ENCODE measurements around the gene AGAP1.

The AGAP1 gene

DNA sequence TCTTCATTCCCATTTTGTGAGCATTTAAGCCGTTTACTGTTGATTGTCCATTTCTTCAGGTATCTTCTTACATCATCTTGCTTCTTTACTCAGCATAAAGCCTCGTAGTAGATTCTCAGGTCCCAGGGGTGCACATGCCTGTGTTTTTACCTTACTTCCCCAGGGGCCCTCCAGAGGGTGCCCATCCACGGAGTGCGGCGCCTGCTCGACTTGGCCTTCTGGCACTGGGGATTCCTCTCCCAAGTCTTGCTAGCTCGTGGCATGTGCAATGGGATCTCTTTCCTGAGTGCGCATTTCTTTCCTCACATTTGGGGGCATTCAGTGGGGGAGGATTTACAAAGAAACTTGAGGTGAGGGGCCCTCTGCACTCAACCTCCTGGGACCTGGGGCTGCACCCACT is 148.1 kb downstream of the AGAP1 start:
- DNase-seq: no peak

DNA sequence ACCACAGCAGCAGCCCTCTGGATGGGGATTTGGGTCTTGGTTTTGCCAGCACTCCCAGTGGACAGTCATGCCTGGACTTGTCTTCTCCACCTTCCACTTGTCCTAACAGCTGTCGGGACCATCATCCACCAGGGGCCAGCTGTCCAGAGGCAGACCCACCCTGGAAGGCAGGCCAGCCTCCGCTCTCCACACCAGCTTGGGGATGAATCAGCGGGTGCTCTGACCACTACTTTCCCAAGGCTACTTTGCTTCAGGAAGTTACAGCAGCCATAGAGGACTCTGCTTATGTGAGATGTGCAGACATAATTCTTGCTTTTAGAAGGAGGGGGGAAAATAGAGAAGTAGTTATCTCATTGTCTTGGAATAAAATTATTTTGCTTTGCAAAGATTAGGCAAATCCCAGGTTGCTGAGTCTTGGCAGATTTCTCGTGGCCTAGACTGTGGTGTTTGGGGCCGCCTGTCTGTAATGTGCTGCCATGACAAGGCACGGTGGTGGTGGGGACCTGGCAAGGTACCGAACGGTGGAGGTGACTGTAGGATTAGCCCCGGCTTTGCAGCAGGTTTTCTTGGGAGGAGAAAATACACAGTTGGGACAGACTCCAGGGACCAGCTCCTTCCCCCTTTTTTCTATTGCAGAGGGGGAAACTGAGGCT is 148.7 kb downstream of the AGAP1 start:
- DNase-seq: no peak

DNA sequence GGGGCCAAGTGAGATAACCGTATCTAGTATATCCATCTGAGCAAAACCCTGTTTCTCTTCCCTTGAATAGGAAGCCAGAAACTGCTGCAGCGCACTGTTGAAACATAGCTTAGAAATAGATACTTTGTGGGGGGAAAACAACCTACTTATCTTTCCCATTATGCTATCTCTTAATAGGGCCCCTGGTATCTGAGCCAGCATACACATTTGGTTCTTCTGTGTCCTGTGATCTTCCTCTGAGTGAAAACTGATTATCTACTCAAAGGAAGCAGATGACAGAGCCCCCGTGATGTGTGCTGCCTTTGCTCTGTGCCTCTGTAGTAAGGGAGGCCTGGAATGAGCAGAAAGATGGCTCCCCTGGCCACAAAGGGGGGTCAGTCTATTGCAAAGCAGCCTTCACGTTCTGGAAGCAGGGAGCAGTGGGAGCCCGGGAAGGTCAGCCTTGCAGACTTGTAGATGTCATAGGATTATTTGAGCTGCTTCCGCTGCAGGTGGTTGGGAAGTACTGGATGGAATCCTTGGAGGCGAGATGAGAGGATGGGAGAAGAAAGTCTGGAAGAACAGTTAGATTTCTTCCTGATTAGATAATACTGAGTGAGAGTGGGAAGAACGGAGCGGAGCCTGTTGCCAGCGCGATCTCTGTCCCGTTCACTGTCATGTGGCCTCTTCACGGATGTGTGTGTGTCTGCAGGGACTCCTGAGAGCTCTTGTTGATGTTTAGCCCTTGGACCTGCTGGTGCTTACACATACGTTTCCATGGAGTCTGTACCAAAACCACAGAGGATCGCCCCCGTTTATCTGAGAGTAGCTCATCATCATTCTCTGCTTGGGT is 150.1 kb downstream of the AGAP1 start:
- no peak for DNase-seq

DNA sequence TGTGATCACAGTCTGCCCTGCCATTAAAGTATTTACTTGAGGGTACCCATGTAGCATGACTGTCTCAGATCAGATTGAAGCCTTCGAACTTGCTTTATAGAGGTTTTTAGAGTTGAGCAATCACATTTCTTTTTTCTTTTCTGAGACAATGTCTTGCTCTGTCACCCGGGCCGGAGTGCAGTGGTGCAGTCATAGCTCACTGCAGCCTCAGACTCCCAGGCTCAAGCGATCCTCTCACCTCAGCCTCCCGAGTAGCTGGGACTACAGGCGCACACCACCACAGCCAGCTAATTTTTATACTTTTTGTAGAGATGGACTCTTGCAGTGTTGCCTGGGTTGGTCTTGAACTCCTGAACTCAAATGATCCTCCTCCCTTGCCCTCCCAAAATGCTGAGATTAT is 153.4 kb downstream of the AGAP1 start:
- DNase-seq: no peak

DNA sequence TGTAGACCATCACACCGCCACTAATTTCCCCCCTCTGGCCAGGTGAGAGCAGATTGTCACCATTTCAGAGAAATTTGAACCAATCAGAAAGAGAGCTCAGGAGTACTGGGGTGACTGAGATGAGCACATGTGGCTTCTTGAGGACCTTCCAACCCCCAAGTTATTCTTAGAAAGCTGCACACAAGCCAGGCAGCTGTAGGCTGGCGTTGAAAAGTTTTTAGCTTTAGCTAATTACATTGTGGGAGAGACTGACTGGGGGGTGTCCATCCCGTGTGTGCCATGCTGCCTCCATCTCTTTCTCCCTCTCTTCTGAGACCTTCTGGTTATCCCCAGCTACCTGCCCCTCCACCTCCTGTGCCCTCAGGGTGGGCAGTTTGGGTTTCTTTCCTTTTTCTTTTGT is 154.0 kb downstream of the AGAP1 start:
- no peak for DNase-seq

DNA sequence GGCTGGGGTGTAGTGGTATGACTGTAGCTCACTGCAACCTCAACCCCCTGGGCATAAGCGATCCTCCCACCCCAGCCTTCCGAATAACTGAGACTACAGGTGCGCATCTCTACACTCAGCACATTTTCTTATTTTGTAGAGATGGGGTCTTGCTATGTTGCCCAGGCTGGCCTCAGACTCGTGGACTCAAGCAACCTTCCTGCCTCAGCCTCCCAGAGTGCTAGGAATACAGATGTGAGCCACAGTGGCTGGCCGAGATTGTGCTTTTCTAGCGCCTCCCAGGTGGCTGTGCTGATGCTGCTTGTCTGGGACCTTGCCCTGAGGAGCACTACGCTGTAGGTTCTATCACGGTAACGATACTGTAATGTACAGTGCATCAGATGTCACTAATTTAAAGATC is 155.6 kb downstream of the AGAP1 start:
- no peak for DNase-seq

DNA sequence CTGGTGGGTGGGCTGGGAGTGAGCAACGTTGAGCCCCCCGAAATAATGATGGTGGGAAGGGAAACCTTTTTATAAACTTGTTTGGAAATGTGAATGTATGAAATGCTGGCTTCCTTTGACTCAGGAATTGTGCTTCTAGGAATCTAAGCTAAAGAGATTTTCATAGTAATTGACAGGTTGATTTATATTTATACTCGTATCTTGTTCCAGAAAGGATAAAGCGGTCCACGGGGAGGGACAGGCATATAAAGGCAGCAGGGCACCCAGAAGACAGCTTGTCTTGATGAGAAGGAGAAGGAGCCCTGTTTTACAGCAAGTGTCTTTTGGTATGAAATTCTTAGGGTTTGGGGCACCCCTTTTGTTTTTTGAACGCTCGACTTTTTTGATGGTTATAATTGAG is 157.8 kb downstream of the AGAP1 start:
- DNase-seq: no peak

DNA sequence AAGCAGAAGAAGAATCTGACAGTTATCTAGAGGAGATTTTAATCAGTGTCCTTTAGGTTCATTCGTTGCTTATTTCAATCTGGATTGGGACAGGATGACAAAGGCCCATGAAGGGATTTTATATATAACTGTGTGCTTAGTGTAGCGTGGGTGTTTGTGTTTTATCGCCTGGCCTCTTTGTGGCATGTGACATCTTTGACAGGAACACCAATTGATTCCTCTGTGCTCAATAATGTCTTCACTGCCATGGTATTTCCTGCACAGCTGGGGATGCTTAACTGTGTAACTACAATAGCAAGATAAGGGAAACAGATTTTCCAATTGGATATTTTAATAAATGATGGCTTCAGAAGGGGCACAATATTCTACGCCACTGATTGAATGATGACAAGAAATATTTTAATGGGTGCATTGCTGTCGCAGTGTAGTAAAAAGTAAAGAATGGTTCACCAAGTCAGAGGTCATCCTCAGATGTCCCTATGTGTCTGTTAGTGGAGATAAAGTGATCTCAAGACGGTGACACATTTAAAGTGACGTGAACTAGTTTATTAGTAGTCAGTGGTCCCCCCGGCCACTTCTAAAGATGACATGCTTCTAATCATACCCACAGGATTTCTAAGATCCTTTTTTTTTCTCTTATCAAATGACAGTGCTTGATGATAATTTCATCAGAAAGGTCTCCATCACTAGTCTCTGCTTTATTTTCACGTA is 160.4 kb downstream of the AGAP1 start:
- no peak for DNase-seq

DNA sequence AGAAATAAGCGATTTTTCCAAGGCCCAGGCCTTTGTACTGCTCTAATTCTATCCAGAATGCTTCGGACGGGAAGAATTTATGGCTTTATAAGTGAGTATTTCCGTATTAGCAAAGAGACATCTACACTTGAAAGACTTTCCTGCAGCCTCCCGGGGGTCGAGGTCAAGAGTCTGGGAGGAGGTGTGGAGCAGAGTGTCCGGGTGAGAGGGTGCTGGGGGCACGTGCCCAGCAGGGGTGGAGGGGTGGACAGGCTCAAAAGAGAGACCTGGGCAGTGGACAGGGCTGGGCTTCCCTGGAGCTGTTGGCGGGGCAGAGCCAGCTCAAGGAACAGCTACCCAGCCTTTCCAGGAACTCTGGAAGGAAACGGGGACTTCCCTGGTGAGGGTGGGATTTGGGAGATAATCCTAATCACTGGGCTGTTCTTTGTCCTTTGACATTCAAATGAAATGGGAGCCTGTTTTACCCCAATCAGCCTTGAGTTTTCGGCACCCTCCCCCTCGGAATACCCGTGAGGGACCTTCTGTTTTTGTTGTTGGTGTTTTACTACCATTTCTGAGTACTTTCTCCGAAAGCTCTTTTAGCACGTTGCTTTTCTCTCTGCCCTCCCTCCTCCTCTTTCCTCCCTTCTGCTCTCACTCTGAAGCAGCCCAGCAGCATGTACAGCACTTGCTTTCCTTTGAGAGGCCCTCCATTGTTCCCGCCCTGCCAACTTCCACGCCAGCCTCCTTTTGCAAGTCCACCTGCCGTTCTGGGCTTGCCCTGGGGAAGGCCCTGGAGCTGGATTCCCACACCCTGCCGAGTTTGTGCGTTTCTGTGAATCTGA is 164.7 kb downstream of the AGAP1 start:
- peak; percentile 12 to 43 for DNase-seq

DNA sequence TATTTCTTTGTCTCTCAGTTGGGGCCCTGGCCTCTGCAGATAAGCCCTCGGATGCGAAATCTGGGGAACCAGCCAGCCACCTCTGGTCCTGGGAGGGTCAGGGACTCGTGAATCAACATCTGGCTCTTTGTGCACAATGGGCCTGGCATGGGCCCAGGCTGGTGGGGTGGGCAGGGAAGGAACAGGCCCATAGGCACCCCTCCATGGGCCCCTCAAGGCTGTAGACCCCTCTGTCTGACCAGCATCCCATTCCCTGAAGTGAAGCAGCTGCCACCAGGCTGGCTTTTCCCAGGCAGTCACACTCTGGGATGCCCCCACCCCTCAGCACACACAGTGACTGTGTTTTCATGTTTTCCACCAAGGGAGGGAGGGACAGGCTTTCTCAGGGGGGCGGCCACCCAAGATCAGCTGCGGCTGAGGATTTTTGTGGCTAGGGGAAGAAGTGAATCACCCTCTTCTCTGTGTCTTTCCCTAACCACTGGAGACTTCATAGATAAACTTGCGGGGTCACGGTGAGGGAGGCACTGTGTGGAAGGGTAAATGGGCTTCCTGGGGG is 166.0 kb downstream of the AGAP1 start:
- DNase-seq: no peak

DNA sequence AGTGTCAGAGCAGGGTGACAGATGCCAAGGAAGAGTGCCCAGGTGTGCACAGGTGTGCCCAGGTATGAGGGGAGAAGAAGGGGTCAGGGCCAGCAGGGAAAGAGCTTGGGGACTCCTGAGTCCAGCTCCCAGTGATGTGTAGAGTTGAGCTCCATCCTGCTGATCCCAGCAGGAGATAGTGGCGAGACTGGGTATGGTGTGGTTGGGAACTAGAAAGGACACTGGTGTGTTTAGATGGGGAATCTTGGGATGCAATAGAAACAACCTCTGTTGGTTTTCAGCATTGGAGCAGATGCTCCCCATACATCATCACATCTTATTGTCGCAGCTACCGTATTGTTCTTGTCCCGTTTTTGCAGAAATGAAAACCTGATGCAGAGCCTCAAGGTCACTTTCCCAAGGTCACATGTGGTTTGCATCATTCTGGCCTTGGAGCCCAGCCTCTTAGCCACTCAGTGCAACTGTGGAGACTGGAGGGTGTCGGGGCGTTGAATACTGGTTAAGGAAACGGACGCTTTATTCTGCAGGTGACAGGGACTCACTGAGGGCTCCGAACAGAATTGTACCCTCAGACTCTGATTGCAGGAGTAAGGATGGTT is 166.7 kb downstream of the AGAP1 start:
- no peak for DNase-seq

DNA sequence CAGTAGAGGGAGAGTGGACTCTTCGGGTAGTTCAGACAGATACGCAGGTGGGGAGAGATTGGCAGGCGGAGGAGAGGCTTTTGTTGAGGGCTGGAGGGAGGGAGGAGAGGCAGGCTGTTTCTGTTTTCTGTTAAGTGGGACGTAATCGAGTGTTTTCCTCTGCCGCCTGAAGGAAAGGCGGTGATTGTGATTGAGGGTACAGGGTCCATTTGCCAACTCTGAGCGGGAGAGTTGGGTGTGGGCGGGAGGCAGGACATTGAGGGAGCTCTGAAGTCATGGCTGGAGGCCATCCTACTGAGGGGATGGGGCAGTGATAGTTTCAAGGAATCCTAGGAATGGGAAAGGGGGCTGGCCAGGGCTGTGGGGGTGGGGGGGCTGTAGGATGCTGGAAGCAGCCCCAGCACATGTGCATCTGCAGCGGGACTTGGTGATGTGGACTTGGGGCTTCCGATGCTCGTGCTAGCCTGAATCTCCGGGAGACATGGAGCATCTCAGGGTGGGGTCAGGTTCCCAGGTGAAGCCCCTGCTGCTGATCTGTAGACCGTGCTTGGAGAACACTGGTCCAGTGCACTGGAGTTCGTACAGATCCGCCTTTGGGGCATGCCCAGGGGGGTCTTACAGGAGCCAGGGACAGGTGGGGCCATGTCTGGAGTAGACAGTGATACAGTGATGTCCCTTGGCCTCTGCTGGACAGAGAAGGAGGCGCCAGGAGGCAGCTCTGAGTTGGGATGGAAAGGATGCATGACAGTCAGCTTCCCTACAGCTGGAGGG is 167.5 kb downstream of the AGAP1 start:
- DNase-seq: peak in 1 of 2 experiments; percentile 55

DNA sequence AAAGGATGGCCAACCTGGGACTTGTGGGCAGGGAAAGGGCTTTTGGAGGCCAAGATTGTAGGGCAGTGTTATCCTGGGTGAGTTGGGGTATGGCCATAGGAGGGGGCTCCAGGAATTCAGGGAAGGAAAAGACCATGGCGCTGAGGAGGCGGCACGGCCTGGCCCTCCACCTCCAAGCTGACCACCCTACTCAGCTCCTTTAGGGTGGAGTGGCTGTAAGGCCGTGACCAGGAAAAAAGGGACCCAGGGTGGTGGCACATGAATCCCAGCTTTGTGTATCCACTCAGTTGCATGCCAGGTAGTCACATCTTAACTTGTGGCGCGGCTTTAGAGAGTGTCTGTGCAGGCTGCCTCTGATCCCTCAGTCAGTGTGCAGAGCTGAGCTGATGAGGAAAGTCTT is 168.1 kb downstream of the AGAP1 start:
- no peak for DNase-seq

DNA sequence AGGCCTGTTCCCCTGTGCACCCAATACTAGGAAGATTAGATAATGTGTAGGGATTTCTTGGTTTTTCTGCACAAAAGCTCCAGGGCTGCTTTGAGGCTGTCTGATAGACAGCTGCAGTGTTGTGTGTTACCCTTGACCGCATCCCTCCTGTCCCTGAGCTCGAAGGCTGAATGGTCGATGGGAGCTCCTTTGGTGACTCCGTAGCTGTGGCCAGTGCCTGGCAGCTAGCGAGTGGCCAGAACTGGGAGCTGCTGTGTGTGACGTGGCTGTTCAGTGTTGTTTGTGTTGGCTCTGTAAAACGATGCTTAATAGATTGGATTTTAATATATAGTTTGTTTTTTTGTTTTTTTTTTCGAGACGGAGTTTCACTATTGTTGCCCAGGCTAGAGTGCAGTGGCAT is 170.0 kb downstream of the AGAP1 start:
- DNase-seq: no peak

DNA sequence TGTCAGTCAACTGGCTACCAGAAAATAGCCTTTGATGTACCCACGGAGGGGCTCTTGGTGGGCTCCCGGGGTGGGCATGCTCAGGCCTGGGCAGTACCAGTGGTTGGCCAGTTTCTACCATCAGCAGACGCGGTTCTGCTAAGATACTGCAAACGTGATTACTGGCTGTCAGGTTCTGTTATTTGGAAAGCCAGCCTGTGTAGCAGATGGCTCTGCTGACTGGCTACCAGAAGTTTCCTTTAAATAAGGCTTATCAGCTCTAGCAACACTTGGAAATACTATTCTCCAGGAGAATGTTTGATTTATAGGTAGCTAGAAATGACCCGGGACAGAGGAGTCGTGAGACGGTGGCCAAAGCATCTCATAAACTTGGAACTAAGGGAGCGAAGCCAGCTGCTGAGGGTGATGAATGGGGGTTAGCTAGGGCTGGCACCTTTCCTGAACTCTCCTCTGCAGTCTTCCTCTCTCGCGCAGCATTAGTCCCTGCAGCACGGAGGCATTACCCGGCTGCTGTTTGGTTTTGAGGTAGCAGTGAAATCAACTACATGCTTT is 171.9 kb downstream of the AGAP1 start:
- DNase-seq: no peak

DNA sequence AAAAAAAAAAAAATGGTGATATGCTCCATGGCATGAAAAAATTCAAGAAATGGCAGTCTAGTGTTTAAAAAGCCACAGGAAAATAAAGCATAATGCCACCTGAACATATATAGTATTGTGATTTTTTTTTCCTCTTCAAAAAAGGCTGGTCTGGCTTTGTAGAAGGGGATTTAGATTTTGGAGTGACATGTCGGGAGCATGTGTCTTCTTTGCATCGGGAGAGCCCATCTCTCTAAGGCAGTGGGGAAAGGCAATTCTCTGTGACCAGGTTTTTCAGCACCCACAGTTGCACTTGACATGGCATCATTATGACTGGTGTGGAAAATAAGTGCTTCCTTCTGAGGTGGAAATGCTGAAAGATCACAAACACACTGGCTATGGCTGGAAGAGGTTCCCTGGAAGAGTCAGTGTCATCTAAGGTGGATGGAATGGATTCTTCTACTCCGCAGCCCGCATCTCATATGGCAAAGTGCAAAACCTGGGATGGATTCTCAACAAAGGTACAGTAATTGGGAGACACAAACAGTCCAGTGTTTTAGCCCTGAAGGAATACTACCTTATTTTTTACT is 172.5 kb downstream of the AGAP1 start:
- peak; percentile 35 to 40 for DNase-seq

DNA sequence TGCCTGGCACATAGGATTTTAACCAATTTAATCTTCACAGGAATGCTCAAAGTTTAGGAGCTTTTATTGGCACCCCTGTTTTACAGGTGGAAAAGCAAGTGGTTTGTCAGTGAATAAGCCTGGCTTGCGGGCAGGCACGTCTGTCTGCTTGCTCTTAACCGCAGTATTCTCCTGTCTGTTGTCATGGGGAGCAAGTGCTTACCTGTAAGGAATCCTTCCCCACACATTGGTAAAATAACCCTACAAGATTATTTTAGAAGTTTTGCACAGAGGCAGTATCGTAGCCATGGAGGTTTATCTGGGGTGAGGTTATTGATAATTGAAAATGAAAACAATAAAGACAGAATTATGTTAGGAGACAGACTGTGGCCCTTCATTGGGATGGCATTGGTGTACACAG is 174.9 kb downstream of the AGAP1 start:
- DNase-seq: no peak

DNA sequence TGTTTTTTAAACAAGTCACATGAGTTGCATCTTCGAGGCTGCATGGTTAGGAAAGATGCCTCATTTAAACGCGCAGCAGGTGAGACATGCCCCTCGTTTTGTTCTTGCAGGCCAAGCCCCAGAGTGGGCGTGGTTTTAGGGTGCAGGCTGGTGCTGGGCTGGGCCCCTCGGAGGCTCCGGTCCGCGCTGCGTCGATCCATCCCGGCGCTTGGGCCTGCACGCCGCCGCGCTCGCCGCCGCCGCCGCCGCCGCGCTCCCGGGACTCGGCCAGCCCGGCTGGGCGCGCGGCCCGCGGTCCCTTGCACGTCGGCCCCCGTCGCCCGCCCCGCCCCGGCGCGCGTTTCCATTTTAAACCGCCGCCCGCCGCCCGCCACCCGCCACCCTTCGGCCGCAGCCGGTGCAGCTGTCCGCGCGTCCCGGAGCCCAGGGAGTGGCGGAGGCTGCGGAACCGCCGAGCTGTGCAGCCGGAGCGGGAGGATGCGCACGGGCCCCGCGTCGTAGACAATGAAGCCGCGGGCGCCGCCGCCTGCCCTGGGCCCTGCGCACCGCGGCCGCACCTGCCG is 175.5 kb downstream of the AGAP1 start:
- peak; percentile 29 to 74 for DNase-seq

DNA sequence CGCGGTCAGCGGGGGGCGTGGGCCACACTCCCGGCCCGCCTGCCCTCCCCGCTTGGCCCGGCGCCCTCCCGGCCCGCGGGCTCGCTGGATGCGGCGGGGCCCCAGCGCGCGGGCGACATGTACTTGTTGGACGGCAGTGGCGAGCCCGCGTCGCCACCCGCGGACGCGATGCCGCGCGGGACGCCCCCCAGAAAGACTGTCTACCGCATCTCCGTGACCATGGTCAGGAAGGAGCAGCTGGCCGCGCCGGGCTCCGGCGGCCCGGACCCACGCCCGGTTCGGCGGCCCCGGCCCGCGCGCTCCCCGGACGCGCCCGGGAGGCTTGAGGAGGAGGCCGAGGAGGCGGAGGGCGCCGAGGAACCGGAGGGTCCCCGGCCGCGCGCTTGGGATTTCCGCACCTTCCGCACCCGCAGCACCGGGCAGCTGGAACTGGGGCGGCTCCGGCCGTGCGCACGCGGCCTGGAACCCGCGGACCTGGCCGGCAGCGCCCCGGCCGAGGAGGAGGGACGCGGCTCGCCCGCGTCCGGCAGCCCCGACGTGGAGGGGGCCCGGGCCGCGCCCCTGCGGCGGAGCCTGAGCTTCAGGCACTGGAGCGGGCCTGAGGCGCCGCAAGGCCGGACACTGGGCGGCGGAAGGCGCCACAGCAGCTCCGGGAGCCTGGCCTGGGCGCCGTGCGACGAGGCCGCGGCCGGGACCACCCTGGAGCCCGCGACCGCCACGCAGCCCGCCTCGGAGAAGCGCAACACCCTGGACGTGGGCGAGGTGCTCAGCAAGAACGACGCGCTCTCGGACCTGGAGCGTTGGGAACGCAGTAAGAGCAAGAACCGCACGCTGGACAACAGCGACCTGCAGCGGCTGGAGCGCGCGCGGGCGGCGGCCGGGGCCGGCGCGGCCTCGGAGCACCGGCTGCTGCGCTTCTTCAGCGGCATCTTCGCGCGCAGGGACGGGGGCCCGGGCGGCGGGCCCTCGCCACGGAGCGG is 176.4 kb downstream of the AGAP1 start:
- DNase-seq: peak; percentile 12 to 13
